GM19025 (cell line): ENCODE data around the gene CDH16.
"Not testable (repeated sequence)": the region's sequence is repeated elsewhere in the genome, so short reads cannot be mapped to it uniquely, and the experiment has no call there.

Experiments
- ATAC-seq: cut with Tn5 transposase; IDR thresholded peaks from one replicate; pipeline ENCODE4 v1.9.1; 2021; ENCODE audit warnings: mild to moderate bottlenecking, low read depth, moderate library complexity; ENCODE audit not compliant: unreplicated experiment

Gene CDH16

DNA sequence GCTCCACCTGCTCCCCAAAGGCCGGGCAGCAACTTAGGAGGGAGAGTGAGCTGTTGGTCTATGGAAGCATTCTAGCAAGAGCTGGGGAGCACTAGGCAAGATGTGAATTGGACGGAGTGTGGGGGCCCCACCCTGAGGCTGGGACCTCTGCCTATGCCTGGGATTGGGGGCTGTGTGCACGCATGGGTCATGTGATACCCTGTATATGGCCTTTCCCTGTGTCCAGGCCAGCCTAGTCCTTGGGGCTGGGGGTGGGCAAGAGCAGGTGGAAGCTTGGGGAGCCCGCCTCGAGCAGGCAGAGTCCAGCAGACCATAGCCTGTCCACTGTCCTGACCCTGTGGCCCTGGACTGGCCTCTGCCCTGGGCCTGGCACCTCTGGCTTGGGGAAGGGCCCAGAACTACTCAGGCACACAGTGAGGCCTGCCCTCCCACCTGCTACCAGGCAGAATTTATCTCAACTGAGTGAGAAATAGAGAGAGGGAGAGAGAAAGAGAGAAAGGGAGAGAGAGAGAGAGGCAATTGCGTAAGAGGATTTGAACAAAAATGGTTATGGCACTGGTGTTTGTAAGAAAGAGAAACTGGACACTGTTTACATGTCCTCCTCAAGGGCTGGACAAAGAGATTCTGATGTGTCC, 19.3 kb downstream of the CDH16 start:
- no peak for ATAC-seq

DNA sequence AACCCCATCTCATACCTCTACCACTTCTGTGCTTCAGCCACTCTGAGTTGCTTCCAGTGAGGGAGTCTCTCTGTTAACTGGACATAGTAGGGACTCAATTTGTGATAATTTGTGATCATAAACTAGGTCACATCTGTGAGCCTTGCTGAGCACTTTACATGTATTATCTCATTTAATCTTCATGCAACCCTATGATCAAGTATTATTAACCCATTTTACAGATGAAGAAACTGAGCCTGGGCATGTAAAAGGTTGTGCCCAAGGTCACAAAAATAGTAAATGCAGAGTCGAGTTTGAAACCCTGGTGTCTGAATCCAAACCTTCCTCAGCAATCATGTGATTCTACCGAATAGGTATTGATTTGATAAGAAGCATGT, 19.8 kb downstream of the CDH16 start:
- ATAC-seq: no peak

GRCh38 chr16:66898207-66898606, 20.5 kb downstream of the CDH16 start:
- no peak for ATAC-seq

DNA sequence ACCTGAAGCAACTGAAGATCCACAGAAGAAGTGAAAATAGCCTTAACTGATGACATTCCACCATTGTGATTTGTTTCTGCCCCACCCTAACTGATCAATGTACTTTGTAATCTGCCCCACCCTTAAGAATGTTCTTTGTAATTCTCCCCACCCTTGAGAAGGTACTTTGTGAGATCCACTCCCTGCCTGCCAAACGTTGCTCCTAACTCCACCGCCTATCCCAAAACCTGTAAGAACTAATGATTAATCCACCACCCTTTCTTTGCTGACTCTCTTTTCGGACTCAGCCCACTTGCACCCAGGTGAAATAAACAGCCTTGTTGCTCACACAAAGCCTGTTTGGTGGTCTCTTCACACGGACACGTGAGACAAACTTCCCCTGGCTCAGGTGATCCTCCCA, 22.0 kb downstream of the CDH16 start:
- not testable (repeated sequence) for ATAC-seq

DNA sequence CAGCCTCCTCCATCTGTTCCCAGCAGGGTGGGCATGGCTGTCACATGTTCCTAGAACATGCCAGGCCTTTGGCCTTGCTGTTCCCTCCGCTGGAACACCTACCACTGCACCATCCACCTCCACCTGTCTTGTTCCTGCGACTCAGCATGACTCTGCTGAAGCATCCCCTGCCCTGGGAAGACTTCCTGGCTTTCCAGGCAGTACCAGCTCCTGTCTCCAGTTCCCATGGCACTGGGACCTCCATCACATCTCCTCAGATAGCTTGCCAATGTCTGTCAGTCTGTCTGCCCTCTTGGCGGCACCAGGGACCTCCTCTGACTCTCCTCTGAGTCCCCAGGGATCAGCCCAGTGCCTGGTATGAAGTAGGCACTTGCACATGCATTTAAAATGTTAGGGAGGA, 22.7 kb downstream of the CDH16 start:
- no peak for ATAC-seq

DNA sequence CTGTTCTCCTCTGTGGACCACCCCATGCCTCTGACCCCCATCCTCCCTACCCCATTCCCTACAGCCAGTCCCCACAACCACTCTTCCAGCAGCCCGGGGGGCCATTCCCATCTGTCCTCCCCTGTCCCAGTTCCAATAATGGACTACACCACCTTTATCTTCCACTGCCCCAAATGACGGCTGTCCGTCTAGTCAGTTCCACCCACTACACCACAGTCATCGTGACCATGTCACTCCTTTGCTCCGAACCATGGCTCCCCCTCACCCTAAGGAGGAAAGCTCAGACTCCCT, 23.1 kb downstream of the CDH16 start:
- no peak for ATAC-seq

- no peak for ATAC-seq
Measured at GRCh38 chr16:66894948-66895688, 23.6 kb downstream of the CDH16 start.

DNA sequence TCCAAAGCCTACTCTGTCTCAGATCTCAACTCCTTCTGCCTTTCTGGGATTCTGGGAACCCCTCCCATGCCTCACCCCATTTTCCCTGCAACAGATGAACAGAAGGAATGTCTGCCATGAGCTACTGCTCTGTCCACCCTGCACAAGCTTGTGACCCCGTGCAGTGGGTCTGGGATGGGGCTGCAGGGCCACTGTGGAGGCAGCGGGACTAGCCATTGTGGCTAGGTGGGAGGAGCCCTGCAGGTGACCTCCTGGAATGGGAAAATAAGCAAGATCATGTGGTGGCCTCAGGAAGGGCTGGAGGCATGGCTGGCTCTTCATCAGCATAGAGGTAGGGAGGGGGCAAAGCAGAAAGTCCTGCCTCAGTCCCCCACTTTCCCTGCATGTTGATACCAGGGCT, 24.6 kb downstream of the CDH16 start:
- ATAC-seq: no peak

- ATAC-seq: no peak
Measured at GRCh38 chr16:66891797-66892196, 26.9 kb downstream of the CDH16 start.

- no peak for ATAC-seq
Measured at GRCh38 chr16:66891360-66891759, 27.3 kb downstream of the CDH16 start.

- ATAC-seq: no peak
Measured at GRCh38 chr16:66890799-66891198, 27.9 kb downstream of the CDH16 start.

GRCh38 chr16:66889622-66890021, 29.1 kb downstream of the CDH16 start:
- no peak for ATAC-seq

DNA sequence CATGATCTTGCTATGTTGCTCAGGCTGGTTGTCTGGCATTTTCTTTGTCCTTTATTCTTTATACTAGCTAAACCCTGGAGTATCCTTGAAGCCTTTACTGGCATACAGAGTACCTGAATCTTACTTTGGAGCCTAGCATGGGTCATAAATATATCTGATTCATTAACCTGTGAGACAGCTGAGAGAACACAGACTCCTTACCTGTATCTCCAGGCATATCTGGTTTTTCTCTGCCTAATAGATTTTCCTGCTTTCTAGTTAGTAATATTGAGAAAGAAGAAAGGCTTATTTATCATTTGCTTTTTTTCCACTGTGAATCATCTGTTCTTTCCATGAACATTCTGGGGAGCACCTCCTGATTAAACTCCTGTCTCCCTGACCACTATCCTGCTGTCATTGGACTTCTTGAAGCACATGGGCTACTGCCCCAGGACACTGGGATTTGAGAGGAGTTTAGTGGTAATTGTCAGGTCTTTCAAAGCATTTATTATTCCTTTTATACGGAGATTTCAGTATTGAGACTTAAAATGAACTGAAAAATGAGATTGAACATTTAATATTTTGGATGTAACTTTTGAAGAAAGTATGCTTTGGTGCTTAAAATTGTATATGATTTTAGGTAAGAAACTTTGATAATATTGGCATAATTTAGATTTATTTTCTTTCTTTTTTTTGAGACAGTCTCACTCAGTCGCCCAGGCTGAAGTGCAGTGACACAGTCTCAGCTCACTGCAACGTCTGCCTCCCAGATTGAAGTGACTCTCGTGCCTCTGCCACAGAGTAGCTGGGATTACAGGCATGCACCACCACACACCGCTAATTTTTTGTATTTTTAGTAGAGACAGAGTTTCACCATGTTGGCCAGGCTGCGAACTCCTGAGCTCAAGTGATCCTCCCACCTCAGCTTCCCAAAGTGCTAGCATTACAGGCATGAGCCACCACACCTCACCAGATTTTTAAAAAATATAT, 29.8 kb downstream of the CDH16 start:
- ATAC-seq: no peak

DNA sequence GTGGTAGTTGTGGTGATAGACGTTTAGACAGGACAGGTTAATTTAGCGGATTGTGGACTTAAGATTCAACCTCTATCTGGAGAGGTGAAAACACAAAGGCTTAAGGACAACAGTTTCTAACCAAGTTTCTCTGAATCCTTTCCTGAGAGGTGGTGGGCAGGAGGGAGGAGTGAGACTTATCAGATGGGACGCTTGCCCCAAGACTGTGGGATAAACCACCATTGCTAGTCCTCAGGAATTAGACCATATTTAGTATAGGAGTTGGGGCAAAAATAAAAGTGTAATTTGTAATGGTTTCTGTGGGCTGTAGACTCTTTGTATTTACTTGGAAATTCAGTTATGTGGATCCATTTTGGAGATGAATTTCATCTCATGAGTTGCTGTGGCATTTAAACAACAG, 31.8 kb downstream of the CDH16 start:
- ATAC-seq: no peak

DNA sequence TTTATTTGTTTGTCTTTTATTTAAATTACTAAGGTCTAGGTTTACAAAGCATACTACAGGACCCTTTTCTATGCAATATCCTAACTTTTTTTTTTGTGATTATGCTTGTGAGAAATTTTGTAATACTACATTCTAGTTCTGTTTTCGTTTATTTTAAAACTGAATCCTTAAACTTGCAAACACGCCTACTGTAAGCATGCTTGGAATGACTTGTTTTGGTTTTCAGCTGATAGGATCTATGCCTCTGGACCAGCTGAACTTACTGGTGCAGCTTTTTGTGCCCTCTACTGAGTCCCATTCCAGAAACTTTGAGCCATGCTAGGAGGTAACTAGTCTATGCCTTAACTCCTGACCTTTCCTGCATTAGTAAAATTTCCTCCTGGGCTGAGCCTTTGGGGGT, 32.4 kb downstream of the CDH16 start:
- no peak for ATAC-seq

- no peak for ATAC-seq
Measured at GRCh38 chr16:66885491-66885890, 33.2 kb downstream of the CDH16 start.

GRCh38 chr16:66882702-66883101, 36.0 kb downstream of the CDH16 start:
- no peak for ATAC-seq

GRCh38 chr16:66881964-66882508, 36.6 kb downstream of the CDH16 start:
- no peak for ATAC-seq

GRCh38 chr16:66881560-66881959, 37.1 kb downstream of the CDH16 start:
- ATAC-seq: no peak

GRCh38 chr16:66881014-66881417, 37.7 kb downstream of the CDH16 start:
- no peak for ATAC-seq
